Activated B cell treated with CpG ODN at 0.5 μM for 24 hours (primary cell): ENCODE measurements around the gene ZNF292. TPM values are rescaled to one million over a fixed set of nuclear protein-coding genes. Genes with fewer than 3 reads are reported as not detected.
A peak's percentile ranks its signal among the peaks of the same experiment; 100 is the strongest.
"Not testable (repeated sequence)": the region's sequence is repeated elsewhere in the genome, so short reads cannot be mapped to it uniquely, and the experiment has no call there.

Experiments
- ATAC-seq: fragments of 200-7000 bp; cut with Tn5 transposase; one replicate; pipeline ENCODE4 v1.10.0; 2021; ENCODE audit warnings: low read depth, mild to moderate bottlenecking, moderate library complexity
- CTCF ChIA-PET: fragments of 350-600 bp; sonication (Branson Sonifier 250); formaldehyde crosslinking; loops from one replicate; lab custom pipeline; 2021; ENCODE audit warnings: antibody characterized with exemption; lab: Charles Lee
- POLR2A ChIA-PET: fragments of 350-600 bp; sonication (Branson Sonifier 250); formaldehyde crosslinking; loops from one replicate; lab custom pipeline; 2021; ENCODE audit warnings: antibody characterized with exemption; lab: Charles Lee
- DNase-seq: peaks from one replicate; pipeline ENCODE4 v3.0.0; 2022
- H3K27ac Mint-ChIP-seq: one replicate; pipeline ENCODE4 v1.8.0; 2020; ENCODE audit warnings: mixed read lengths
- H3K27me3 Mint-ChIP-seq: one replicate; pipeline ENCODE4 v1.8.0; 2021; ENCODE audit warnings: mixed read lengths
- H3K36me3 Mint-ChIP-seq: one replicate; pipeline ENCODE4 v1.8.0; 2021; ENCODE audit warnings: low read depth, mixed read lengths
- H3K4me1 Mint-ChIP-seq: one replicate; pipeline ENCODE4 v1.8.0; 2021; ENCODE audit warnings: mixed read lengths
- H3K4me3 Mint-ChIP-seq: one replicate; pipeline ENCODE4 v1.8.0; 2020; ENCODE audit warnings: mild to moderate bottlenecking, mixed read lengths
- H3K9me3 Mint-ChIP-seq: one replicate; pipeline ENCODE4 v1.8.0; 2020; ENCODE audit warnings: mixed read lengths
- CTCF ChIP-seq: fragments of 200-600 bp; IDR thresholded peaks from one replicate; pipeline ENCODE4 v1.8.0; 2022; ENCODE audit warnings: antibody characterized with exemption, mild to moderate bottlenecking
- intact Hi-C: fragments of 100-400 bp; cut with micrococcal nuclease; formaldehyde crosslinking; loops from one replicate; pipeline ENCODE4 v1.15.1; 2024
- total RNA-seq: library from RNA; stranded (reverse); gene quantifications from 2 replicates; pipeline ENCODE4 v1.2.3, GENCODE V29; 2022

ZNF292 gene
- total RNA-seq, 1 donor from 2014 or later, result 66.6 TPM

GRCh38 chr6:87225937-87226336 lies 70.6 kb downstream of the ZNF292 start:
- Mint-ChIP-seq H3K4me3 (no peak overlapping the region), H3K9me3 (no peaks in the 10 kb centered on the region), H3K4me1 (no peaks in the 10 kb centered on the region), H3K36me3 (peaks cover 66% of the 10 kb centered on the region), H3K27me3 (no peaks in the 10 kb centered on the region), H3K27ac (peak overlapping the region; percentile 14)
- intact Hi-C loops, result no loop called here
- no peak for ATAC-seq
- TF ChIP-seq CTCF, result no peak
- ChIA-PET POLR2A (no interaction called here), CTCF (interaction anchor here (0.7 kb wide), 1 partner anchor 1512 kb away, joined by 3 read pairs; no protein-coding TSS in a partner anchor)
- no peak for DNase-seq

- Mint-ChIP-seq H3K9me3 (no peaks in the 10 kb centered on the region), H3K4me1 (peaks cover 3% of the 10 kb centered on the region), H3K27me3 (no peaks in the 10 kb centered on the region), H3K4me3 (no peak overlapping the region), H3K27ac (no peak overlapping the region), H3K36me3 (peaks cover 51% of the 10 kb centered on the region)
- ATAC-seq (no peak), DNase-seq (no peak)
- intact Hi-C loops, result no loop called here
- ChIA-PET CTCF (interaction anchor here (3.2 kb wide), 1 partner anchor 91 kb away, joined by 12 read pairs; no protein-coding TSS in a partner anchor), POLR2A (no interaction called here)
- no peak for TF ChIP-seq CTCF
Observed at GRCh38 chr6:87230801-87231200, 75.4 kb downstream of the ZNF292 start.

- peaks cover 50% of the 10 kb centered on the region for H3K36me3 Mint-ChIP-seq
- no peak for DNase-seq
- intact Hi-C loops, result loop anchor here (1.0 kb wide), 2 partner anchors 83 to 99 kb away; partner anchors contain the start of gene ZNF292
- no peaks in the 10 kb centered on the region for H3K9me3 Mint-ChIP-seq
- peaks cover 3% of the 10 kb centered on the region for H3K4me1 Mint-ChIP-seq
- H3K27me3 Mint-ChIP-seq, result no peaks in the 10 kb centered on the region
- ATAC-seq, result peak; percentile 66
- ChIA-PET CTCF (interaction anchor here (1.6 kb wide), 1 partner anchor 98 kb away, joined by 5 read pairs; no protein-coding TSS in a partner anchor), POLR2A (no interaction called here)
- TF ChIP-seq CTCF, result no peak
- no peak overlapping the region for H3K4me3 Mint-ChIP-seq
- H3K27ac Mint-ChIP-seq, result no peak overlapping the region
Observed at GRCh38 chr6:87237804-87238203, 82.4 kb downstream of the ZNF292 start.

GRCh38 chr6:87239098-87239635 lies 83.8 kb downstream of the ZNF292 start:
- H3K4me3 Mint-ChIP-seq, H3K27me3 Mint-ChIP-seq, H3K27ac Mint-ChIP-seq, H3K9me3 Mint-ChIP-seq, intact Hi-C loops, DNase-seq, CTCF ChIA-PET, H3K4me1 Mint-ChIP-seq, POLR2A ChIA-PET, ATAC-seq: not testable (repeated sequence)
- peaks cover 50% of the 10 kb centered on the region for H3K36me3 Mint-ChIP-seq

- DNase-seq, result no peak
Observed at GRCh38 chr6:87241304-87241703, 85.9 kb downstream of the ZNF292 start.

More at GRCh38 chr6:87241304-87241703, 85.9 kb downstream of the ZNF292 start:
- Mint-ChIP-seq H3K9me3 (no peaks in the 10 kb centered on the region), H3K4me1 (no peaks in the 10 kb centered on the region), H3K27ac (no peak overlapping the region), H3K4me3 (no peak overlapping the region), H3K27me3 (no peaks in the 10 kb centered on the region), H3K36me3 (peaks cover 47% of the 10 kb centered on the region)
- no peak for TF ChIP-seq CTCF
- ATAC-seq, result no peak
- intact Hi-C loops, result loop anchor here (1.0 kb wide), 1 partner anchor 175 kb away; no protein-coding TSS in a partner anchor
- ChIA-PET CTCF (interaction anchor here (1.6 kb wide), 1 partner anchor 102 kb away, joined by 4 read pairs; no protein-coding TSS in a partner anchor), POLR2A (no interaction called here)
